IgD-negative memory B cell (primary cell): ENCODE data around the gene NDUFAF5. TPM values are rescaled to one million over a fixed set of nuclear protein-coding genes. Genes with fewer than 3 reads are reported as not detected.

ENCODE experiments used
- H3K27ac Mint-ChIP-seq, 3 donors: one replicate each; pipeline ENCODE4 v1.8.0; 2020 to 2022; ENCODE audit warnings: mild to moderate bottlenecking in 3 of 3, mixed read lengths in 3 of 3, moderate library complexity in 1 of 3
- H3K27me3 Mint-ChIP-seq: one replicate; pipeline ENCODE4 v1.8.0; 2021; ENCODE audit warnings: mixed read lengths
- H3K36me3 Mint-ChIP-seq: one replicate; pipeline ENCODE4 v1.8.0; 2020; ENCODE audit warnings: mild to moderate bottlenecking, mixed read lengths
- H3K4me1 Mint-ChIP-seq, 3 donors: one replicate each; pipeline ENCODE4 v1.8.0; 2020 to 2022; ENCODE audit warnings: mixed read lengths in 3 of 3, mild to moderate bottlenecking in 1 of 3
- H3K4me3 Mint-ChIP-seq, 4 donors: one replicate each; pipeline ENCODE4 v1.8.0; 2020 to 2022; ENCODE audit warnings: mild to moderate bottlenecking in 4 of 4, mixed read lengths in 4 of 4, moderate library complexity in 3 of 4
- H3K9me3 Mint-ChIP-seq, 3 donors: one replicate each; pipeline ENCODE4 v1.8.0; 2020 to 2021; ENCODE audit warnings: mixed read lengths in 3 of 3, mild to moderate bottlenecking in 1 of 3
- polyA plus RNA-seq: library from polyadenylated mRNA; unstranded; fragments of 300-500 nt; fragmentation: Illumina TruSeq; gene quantifications from one replicate; pipeline ENCODE4 v1.2.3, GENCODE V29; 2021

NDUFAF5 gene
- polyA plus RNA-seq, 1 donor from 2014 or later, result 9.1 TPM

DNA sequence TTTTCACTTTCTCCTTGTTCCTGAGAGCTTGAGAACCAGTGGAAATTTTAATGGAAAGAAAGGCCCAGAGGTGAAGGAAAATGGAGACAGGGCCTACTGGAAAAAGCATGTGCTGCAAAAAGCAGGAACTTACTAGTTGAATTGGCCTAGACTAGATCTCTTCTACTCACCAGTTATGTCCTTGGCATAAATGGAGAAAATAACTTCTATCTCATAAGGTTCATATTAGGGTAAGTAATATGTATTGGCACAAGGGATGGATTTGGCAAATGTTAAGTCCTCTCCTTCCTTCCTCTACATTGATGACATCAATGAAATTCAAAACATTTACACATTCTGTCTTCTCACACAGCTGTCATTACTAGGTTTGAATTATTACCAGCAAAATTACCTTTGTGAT is 74.0 kb downstream of the NDUFAF5 start:
- Mint-ChIP-seq H3K27ac (no peak overlapping the region), H3K4me1 (peaks cover 0 to 6% (median 1%) of the 10 kb centered on the region in 3 donors), H3K27me3 (peaks cover 2% of the 10 kb centered on the region), H3K36me3 (peaks cover 3% of the 10 kb centered on the region), H3K9me3 (peaks cover 0 to 3% (median 0%) of the 10 kb centered on the region in 3 donors), H3K4me3 (peak overlapping the region in 1 of 4 donors; percentile 2)

DNA sequence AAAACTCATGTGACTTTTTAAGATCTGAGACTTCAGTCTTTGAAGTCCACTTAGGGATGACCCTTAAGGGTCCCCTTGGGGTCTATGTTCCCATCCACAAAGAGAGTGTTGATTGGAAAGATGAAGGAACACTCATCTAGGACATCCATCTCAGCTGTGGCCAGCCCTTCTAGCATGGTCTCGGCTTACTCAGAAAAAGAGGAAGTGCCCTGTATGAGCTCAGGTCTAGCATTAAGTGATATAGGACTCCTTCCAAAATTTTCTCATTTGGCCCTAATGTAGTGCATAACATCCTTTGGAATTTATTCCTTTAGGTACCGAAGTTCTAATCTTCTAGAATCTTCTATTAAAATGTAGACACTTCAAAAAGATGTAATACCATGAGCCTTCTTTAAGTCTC is 77.4 kb downstream of the NDUFAF5 start:
- peaks cover 3% of the 10 kb centered on the region for H3K36me3 Mint-ChIP-seq
- peaks cover 0 to 1% (median 0%) of the 10 kb centered on the region in 3 donors for H3K4me1 Mint-ChIP-seq
- peaks cover 0 to 3% (median 0%) of the 10 kb centered on the region in 3 donors for H3K9me3 Mint-ChIP-seq
- H3K27ac Mint-ChIP-seq, result no peak overlapping the region
- H3K4me3 Mint-ChIP-seq, result no peak overlapping the region
- H3K27me3 Mint-ChIP-seq, result no peaks in the 10 kb centered on the region

DNA sequence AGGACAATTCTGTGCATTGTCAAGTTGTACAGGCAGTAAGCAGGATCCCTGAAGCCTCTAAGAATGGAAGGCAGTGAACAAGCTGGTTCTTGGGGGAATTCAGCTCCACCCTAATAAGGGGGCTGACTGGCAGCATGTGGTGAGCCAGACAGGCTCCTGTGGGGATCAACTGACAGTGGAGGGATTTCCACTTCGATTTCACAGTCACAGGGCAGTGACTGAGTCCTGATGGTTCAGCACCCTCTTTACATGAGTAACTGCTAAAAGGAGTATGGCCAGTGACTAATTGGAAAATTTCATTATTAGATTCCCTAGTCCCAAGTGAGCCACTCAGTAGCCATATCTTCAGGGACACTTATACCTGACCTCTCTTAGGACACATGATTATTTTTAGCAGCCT is 78.4 kb downstream of the NDUFAF5 start:
- peaks cover 0 to 1% (median 0%) of the 10 kb centered on the region in 3 donors for H3K4me1 Mint-ChIP-seq
- H3K36me3 Mint-ChIP-seq, result peaks cover 3% of the 10 kb centered on the region
- no peak overlapping the region for H3K27ac Mint-ChIP-seq
- H3K4me3 Mint-ChIP-seq, result no peak overlapping the region
- H3K9me3 Mint-ChIP-seq, result peaks cover 0 to 3% (median 0%) of the 10 kb centered on the region in 3 donors
- H3K27me3 Mint-ChIP-seq, result no peaks in the 10 kb centered on the region

DNA sequence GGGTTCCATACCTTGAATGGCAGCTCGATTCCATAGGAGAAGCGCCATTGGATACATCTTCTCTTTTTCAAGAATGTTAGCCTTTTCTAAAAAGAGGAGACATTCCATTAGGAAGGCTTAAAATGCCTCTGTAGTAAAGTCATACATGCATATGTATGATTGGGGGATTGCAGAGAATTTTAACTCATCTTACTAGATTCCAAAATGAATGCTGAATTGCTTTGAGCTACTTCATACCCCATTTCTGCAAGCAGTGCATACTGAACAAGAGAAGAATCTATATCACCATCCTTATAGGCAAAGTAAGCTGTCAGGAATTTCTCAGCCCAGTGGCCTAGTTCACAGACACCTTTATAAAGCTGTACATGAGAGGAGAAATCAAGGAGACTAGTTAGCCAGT is 80.3 kb downstream of the NDUFAF5 start:
- Mint-ChIP-seq H3K4me1 (peaks cover 0 to 1% (median 0%) of the 10 kb centered on the region in 3 donors), H3K27ac (no peak overlapping the region), H3K36me3 (peaks cover 3% of the 10 kb centered on the region), H3K27me3 (no peaks in the 10 kb centered on the region), H3K9me3 (peaks cover 0 to 3% (median 0%) of the 10 kb centered on the region in 3 donors), H3K4me3 (no peak overlapping the region)

DNA sequence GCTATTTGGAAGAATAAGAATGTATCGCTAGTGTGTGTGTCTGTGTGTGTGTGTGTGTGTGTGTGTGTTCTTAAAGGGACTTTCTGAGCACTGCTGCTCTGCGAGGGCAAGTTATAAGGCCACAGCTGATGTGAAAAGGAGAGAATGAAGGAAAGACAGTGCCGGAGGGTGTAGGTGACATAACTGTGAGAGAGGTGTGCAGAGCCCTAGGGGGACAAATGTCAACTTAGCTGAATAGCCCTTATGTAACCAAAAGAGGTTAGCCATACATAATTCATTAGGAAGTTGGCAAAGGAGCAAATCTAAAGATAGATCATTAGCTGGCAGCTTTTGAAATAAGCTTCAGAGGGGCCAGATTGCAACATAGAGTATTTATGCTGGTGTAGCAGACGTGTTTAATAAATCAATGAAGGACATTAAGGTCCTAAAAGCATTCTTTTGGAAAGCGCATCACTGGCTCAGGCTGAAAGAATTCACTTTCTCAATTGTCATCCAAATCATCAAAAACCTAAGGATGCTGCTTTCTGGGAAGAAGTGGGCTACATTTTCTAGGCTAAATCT is 81.0 kb downstream of the NDUFAF5 start:
- H3K27ac Mint-ChIP-seq, result no peak overlapping the region
- no peaks in the 10 kb centered on the region for H3K27me3 Mint-ChIP-seq
- peaks cover 0 to 1% (median 0%) of the 10 kb centered on the region in 3 donors for H3K4me1 Mint-ChIP-seq
- peak overlapping the region in 1 of 4 donors; percentile 1 for H3K4me3 Mint-ChIP-seq
- H3K9me3 Mint-ChIP-seq, result peaks cover 0 to under 1% (median 0%) of the 10 kb centered on the region in 3 donors
- H3K36me3 Mint-ChIP-seq, result peaks cover 3% of the 10 kb centered on the region

DNA sequence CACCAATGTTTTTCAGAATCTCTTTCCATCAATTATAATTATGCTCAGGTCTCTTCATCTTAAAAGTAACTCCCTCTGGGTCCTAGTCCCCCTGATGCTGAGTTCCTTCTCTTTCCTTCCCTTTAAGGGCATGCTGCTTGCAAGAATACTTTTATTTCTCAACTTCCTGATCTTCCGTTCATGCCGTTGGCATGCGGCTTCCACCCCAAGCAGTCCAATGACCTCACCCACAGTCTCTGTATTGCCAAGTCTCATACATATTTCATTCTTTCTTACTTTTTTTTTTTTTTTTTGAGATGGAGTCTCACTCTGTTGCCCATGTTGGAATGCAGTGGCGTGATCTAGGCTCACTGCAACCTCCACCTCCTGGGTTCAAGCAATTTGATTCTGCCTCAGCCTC is 83.5 kb downstream of the NDUFAF5 start:
- Mint-ChIP-seq H3K9me3 (no peaks in the 10 kb centered on the region), H3K36me3 (peaks cover 2% of the 10 kb centered on the region), H3K4me1 (no peaks in the 10 kb centered on the region), H3K27ac (no peak overlapping the region), H3K27me3 (no peaks in the 10 kb centered on the region), H3K4me3 (no peak overlapping the region)

DNA sequence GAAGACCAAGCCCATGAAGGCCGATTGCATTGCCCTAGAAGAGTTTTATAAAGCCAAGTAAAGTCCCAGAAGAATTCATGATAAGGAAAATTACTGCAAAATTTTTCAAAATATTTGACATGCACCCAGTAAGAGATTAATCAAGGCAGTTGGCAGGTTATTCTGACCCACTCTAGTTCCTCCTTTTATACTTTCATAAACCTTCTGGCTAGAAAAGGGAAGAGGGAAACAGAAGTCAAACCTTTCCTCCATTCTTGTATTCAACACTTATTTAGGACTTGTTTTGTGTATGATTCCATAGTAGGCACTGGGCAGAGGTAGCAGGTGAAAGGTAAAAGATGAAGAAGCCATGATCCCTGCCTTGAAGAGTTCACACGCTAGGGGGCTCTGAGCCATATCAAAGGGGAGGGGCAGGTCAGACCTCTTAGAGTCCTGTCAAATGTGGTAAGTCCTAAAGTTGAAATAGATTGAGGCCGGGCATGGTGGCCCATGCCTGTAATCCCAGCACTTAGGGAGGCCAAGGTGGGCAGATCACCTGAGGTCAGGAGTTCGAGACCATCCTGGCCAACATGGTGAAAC is 85.4 kb downstream of the NDUFAF5 start:
- no peaks in the 10 kb centered on the region for H3K4me1 Mint-ChIP-seq
- H3K27me3 Mint-ChIP-seq, result peaks cover 3% of the 10 kb centered on the region
- no peak overlapping the region for H3K27ac Mint-ChIP-seq
- H3K9me3 Mint-ChIP-seq, result no peaks in the 10 kb centered on the region
- H3K4me3 Mint-ChIP-seq, result no peak overlapping the region
- no peaks in the 10 kb centered on the region for H3K36me3 Mint-ChIP-seq

Other genes with a start within 250 kb of the NDUFAF5 start
- 11.4 TPM for gene TASP1, start 146.1 kb upstream of the NDUFAF5 start, polyA plus RNA-seq
- gene ESF1, start 109 bp upstream of the NDUFAF5 start, polyA plus RNA-seq, result 8.0 TPM
- not detected for gene SEL1L2, start 205.6 kb downstream of the NDUFAF5 start, polyA plus RNA-seq
- 1.3 TPM for gene MACROD2, start 210.5 kb downstream of the NDUFAF5 start, polyA plus RNA-seq